Liver (tissue), 3 donors: ENCODE results near the gene OGG1.

Experiments
- EGR1 ChIP-seq, 2 donors: IDR thresholded peaks; 2 replicates each; pipeline ENCODE4 v1.6.1; 2016 to 2018; ENCODE audit warnings: antibody characterized with exemption in 2 of 2, low read depth in 2 of 2
- GABPA ChIP-seq, 2 donors: IDR thresholded peaks in 1 of 2; conservative IDR thresholded peaks in 1 of 2; 2 replicates each; pipeline ENCODE4 v1.6.1; 2016; ENCODE audit warnings: antibody characterized with exemption in 2 of 2, mild to moderate bottlenecking in 1 of 2, moderate library complexity in 1 of 2
- HNF4G ChIP-seq: IDR thresholded peaks from 2 replicates; pipeline ENCODE4 v1.6.1; 2016; ENCODE audit warnings: antibody characterized with exemption
- JUND ChIP-seq, 2 donors: IDR thresholded peaks; 2 replicates each; pipeline ENCODE4 v1.6.1; 2016; ENCODE audit warnings: antibody characterized with exemption in 2 of 2
- RAD21 ChIP-seq, 2 donors: IDR thresholded peaks; 2 replicates each; pipeline ENCODE4 v1.6.1; 2016; ENCODE audit warnings: antibody characterized with exemption in 2 of 2, mild to moderate bottlenecking in 2 of 2
- SP1 ChIP-seq: IDR thresholded peaks from 2 replicates; pipeline ENCODE4 v1.6.1; 2018; ENCODE audit warnings: antibody characterized with exemption, mild to moderate bottlenecking
- TAF1 ChIP-seq: conservative IDR thresholded peaks from 2 replicates; pipeline ENCODE4 v1.6.1; 2016; ENCODE audit warnings: antibody characterized with exemption, mild to moderate bottlenecking
- YY1 ChIP-seq: IDR thresholded peaks from 2 replicates; pipeline ENCODE4 v1.6.1; 2016; ENCODE audit warnings: antibody characterized with exemption, mild to moderate bottlenecking
- TF ChIP-seq, protein P1 (sequence below): fragments of 150-350 bp; IDR thresholded peaks from 2 replicates; pipeline ENCODE4 v1.5.1; 2017; ENCODE audit warnings: improper control_type of control experiment, low read depth, low read length; ENCODE audit not compliant: missing input control
- TF ChIP-seq, protein P2 (sequence below): IDR thresholded peaks from 2 replicates; pipeline ENCODE4 v1.6.1; 2016; ENCODE audit warnings: antibody characterized with exemption
- TF ChIP-seq, protein P3 (sequence below): IDR thresholded peaks from 2 replicates; pipeline ENCODE4 v1.6.1; 2016; ENCODE audit warnings: antibody characterized with exemption, mild to moderate bottlenecking
- donor health status: healthy.
- donor health status: healthy.

DNA sequence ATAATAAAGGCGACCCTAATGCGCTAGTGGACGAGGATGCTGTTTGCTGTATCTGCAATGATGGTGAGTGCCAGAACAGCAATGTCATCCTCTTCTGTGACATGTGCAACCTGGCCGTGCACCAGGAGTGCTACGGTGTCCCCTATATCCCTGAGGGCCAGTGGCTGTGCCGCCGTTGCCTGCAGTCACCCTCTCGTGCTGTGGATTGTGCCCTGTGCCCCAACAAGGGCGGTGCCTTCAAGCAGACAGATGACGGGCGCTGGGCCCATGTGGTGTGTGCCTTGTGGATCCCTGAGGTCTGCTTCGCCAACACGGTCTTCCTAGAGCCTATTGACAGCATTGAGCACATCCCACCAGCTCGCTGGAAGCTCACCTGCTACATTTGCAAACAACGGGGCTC is 10.6 kb upstream of the OGG1 start:
- TF ChIP-seq, protein P1, sequence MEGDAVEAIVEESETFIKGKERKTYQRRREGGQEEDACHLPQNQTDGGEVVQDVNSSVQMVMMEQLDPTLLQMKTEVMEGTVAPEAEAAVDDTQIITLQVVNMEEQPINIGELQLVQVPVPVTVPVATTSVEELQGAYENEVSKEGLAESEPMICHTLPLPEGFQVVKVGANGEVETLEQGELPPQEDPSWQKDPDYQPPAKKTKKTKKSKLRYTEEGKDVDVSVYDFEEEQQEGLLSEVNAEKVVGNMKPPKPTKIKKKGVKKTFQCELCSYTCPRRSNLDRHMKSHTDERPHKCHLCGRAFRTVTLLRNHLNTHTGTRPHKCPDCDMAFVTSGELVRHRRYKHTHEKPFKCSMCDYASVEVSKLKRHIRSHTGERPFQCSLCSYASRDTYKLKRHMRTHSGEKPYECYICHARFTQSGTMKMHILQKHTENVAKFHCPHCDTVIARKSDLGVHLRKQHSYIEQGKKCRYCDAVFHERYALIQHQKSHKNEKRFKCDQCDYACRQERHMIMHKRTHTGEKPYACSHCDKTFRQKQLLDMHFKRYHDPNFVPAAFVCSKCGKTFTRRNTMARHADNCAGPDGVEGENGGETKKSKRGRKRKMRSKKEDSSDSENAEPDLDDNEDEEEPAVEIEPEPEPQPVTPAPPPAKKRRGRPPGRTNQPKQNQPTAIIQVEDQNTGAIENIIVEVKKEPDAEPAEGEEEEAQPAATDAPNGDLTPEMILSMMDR, result no peak
- TF ChIP-seq, protein P2, sequence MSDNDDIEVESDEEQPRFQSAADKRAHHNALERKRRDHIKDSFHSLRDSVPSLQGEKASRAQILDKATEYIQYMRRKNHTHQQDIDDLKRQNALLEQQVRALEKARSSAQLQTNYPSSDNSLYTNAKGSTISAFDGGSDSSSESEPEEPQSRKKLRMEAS, result no peak
- no peak for TF ChIP-seq SP1
- no peak for TF ChIP-seq RAD21 (IDR thresholded peaks at IDR 0.05)
- TF ChIP-seq TAF1, result no peak
- no peak for TF ChIP-seq HNF4G
- no peak for TF ChIP-seq JUND (IDR thresholded peaks at IDR 0.05)
- TF ChIP-seq, protein P3, sequence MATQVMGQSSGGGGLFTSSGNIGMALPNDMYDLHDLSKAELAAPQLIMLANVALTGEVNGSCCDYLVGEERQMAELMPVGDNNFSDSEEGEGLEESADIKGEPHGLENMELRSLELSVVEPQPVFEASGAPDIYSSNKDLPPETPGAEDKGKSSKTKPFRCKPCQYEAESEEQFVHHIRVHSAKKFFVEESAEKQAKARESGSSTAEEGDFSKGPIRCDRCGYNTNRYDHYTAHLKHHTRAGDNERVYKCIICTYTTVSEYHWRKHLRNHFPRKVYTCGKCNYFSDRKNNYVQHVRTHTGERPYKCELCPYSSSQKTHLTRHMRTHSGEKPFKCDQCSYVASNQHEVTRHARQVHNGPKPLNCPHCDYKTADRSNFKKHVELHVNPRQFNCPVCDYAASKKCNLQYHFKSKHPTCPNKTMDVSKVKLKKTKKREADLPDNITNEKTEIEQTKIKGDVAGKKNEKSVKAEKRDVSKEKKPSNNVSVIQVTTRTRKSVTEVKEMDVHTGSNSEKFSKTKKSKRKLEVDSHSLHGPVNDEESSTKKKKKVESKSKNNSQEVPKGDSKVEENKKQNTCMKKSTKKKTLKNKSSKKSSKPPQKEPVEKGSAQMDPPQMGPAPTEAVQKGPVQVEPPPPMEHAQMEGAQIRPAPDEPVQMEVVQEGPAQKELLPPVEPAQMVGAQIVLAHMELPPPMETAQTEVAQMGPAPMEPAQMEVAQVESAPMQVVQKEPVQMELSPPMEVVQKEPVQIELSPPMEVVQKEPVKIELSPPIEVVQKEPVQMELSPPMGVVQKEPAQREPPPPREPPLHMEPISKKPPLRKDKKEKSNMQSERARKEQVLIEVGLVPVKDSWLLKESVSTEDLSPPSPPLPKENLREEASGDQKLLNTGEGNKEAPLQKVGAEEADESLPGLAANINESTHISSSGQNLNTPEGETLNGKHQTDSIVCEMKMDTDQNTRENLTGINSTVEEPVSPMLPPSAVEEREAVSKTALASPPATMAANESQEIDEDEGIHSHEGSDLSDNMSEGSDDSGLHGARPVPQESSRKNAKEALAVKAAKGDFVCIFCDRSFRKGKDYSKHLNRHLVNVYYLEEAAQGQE, result no peak
- no peak for TF ChIP-seq GABPA (IDR thresholded peaks at IDR 0.05 in 1 of 2, conservative IDR thresholded peaks at IDR 0.05 in 1 of 2)
- no peak for TF ChIP-seq YY1
- no peak for TF ChIP-seq EGR1 (IDR thresholded peaks at IDR 0.05; ENCODE audit: low read depth in 2 of 2)
